IPS-NIHi7 (cell line): ENCODE measurements around the gene ZP4.
A peak's percentile ranks its signal among the peaks of the same experiment; 100 is the strongest.

Source experiments
- DNase-seq: peaks from one replicate; pipeline ENCODE4 v3.0.0; 2012; ENCODE audit warnings: mixed read lengths; ENCODE audit errors: extremely low spot score

ZP4 gene

GRCh38 chr1:237890822-237891221 lies at the start of gene ZP4:
ZP4 (minus strand) TSS chr1:237890922; CDS start chr1:237890635, 287 bp downstream.
- no peak for DNase-seq

- peak; percentile 56 for DNase-seq
These were observed 47.8 kb upstream of the ZP4 start for GRCh38 chr1:237938553-237938952.

GRCh38 chr1:237938068-237938467 lies 47.3 kb upstream of the ZP4 start:
- DNase-seq, result no peak

- DNase-seq, result no peak
These were observed 42.1 kb upstream of the ZP4 start for GRCh38 chr1:237932816-237933215.

GRCh38 chr1:237931581-237931980 lies 40.9 kb upstream of the ZP4 start:
- no peak for DNase-seq

- DNase-seq, result no peak
These were observed 36.5 kb upstream of the ZP4 start for GRCh38 chr1:237927198-237927597.

GRCh38 chr1:237921306-237921705 lies 30.6 kb upstream of the ZP4 start:
- no peak for DNase-seq

- DNase-seq, result no peak
These were observed 22.6 kb upstream of the ZP4 start for GRCh38 chr1:237913345-237913744.

- DNase-seq, result no peak
These were observed 21.2 kb upstream of the ZP4 start for GRCh38 chr1:237911911-237912310.

GRCh38 chr1:237910834-237911233 lies 20.1 kb upstream of the ZP4 start:
- DNase-seq, result no peak

GRCh38 chr1:237903961-237904360 lies 13.2 kb upstream of the ZP4 start:
- DNase-seq, result no peak

- no peak for DNase-seq
These were observed 12.4 kb upstream of the ZP4 start for GRCh38 chr1:237902960-237903743.

- DNase-seq, result peak; percentile 69
These were observed 10.7 kb upstream of the ZP4 start for GRCh38 chr1:237901299-237901934.

GRCh38 chr1:237895630-237896029 lies 4.9 kb upstream of the ZP4 start:
- DNase-seq, result no peak

- no peak for DNase-seq
These were observed 3.4 kb upstream of the ZP4 start for GRCh38 chr1:237894131-237894530.

- DNase-seq, result no peak
These were observed 1.3 kb upstream of the ZP4 start for GRCh38 chr1:237891979-237892378.

- DNase-seq, result no peak
These were observed 544 bp upstream of the ZP4 start for GRCh38 chr1:237891266-237891665.

GRCh38 chr1:237890416-237890815 lies 306 bp downstream of the ZP4 start:
- no peak for DNase-seq

- no peak for DNase-seq
These were observed 2.6 kb downstream of the ZP4 start for GRCh38 chr1:237888143-237888542.

GRCh38 chr1:237887542-237887941 lies 3.2 kb downstream of the ZP4 start:
- no peak for DNase-seq

GRCh38 chr1:237884237-237884636 lies 6.5 kb downstream of the ZP4 start:
- no peak for DNase-seq

GRCh38 chr1:237879195-237879594 lies 11.5 kb downstream of the ZP4 start:
- DNase-seq, result no peak

GRCh38 chr1:237878406-237878805 lies 12.3 kb downstream of the ZP4 start:
- no peak for DNase-seq
